Measurements from ENCODE around the gene OPA1.

The OPA1 gene

DNA sequence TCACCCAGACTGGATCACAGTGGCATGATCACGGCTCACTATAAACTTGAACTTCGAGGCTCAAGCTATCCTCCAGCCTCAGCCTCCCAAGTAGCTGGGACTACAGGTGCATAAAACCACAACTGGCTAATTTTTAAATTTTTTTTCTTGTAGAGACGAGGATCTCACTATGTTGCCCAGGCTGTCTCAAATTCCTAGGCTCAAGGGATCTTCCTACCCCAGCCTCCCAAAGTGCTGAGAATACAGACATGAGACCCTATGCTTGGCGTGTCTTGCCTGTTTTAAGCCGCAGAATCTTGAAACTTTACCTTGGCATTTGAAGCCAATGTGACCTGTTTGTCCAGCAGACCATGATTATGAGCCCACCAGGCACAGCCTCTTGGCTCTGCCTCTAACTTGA, 119.9 kb downstream of the OPA1 start:
- DNase-seq = no peak

DNA sequence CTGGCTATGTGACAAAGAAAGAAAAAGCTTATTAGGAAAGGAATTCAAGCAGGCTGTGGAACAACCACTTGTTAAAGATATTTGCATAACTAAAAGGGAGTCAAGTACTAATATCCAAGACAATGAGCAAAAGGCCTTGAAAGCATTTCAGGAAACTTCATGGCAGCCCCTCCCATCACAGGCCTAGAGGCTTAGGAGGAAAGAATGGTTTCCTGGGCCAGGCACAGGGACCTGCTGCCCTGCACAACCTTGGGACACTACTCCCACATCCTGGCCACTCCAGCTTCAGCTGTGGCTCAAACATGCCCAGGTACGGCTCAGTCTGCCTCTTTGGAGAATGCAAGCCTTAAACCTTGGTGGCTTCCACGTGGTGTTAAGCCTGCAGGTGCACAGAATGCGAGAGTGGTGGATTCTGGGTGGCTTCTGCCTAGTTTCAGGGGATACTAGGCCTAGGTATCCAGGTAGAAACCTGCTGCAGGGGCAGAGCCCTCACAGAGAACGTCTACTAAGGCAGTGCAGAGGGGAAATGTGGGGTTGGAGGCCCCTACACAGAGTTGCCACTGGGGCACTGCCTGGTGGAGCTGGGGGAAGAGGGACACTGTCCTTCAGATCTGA, 121.6 kb downstream of the OPA1 start:
- DNase-seq = no peak

DNA sequence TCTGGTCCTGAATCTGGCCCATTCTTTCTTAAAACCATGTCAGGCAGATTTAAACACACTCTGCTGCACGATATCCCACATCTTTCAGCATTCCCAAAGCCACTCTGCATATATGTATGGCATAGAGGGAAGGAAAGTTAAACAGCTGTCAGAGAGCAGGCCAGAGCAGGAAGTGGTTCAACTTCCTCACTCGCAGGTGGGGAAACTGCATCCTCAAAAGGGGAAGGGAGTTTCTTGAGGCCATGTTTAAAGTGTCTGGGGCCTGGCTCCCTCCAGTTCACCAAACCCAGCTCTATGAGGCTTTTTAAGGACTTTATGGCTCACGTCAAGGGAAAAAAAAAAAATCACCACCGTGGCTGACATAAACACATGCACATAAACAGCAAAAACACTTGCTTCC, 123.1 kb downstream of the OPA1 start:
- no peak for DNase-seq

DNA sequence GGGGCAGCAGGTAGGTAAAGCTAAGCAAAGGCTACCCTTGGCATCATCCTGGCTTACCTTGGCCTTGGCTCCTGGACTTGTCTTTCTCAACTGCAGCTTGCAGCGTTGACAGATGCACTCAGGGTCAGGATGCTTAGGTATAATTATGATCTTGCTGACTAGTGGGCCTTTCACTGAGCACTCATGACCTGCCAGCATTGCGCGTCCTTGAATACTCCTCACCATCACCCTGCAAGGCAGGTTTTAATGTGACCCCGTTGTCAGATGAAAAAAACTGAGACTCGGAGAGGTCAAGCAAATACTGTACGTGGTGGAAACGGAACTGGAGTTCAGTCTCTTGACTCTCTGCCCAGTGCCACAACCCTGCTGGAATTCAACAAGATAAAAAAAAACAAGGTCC, 126.7 kb downstream of the OPA1 start:
- no peak for DNase-seq

DNA sequence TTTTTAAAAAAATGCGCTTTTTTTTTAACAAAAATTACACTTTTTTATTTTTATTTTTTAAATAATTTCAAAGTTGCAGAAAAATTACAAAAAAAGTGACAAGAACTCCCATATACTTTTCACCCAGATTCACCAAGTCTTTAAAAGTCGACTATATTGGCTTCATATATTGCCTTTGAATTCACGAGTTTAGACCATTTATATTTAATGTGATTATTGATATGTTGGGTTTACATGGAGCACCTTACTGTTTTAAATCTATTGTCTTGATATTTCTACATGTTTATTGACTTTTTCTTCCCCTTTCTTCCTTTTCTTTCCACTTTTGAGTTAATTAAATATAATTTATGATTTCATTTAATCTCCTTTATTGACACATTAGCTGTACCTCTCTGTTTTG, 127.2 kb downstream of the OPA1 start:
- no peak for DNase-seq

DNA sequence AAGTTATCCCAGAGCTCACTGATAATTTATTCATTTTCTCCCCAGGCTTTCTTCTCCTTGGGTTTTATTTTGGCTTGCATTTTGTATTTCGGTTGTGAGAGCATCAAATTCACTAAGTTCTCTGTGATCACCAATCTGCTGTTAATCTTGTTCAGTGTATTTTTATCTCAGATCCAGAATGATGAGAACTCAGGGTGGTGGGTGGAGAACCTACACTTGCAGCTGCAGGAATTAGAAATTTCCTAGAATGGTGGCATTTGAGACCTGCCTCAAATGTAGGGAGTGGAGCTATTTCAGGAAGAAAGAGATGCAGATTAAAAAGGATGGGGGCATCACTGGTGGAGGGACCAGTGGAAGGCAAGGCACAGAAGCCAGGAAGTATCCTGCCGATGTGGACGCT, 129.6 kb downstream of the OPA1 start:
- DNase-seq = no peak

DNA sequence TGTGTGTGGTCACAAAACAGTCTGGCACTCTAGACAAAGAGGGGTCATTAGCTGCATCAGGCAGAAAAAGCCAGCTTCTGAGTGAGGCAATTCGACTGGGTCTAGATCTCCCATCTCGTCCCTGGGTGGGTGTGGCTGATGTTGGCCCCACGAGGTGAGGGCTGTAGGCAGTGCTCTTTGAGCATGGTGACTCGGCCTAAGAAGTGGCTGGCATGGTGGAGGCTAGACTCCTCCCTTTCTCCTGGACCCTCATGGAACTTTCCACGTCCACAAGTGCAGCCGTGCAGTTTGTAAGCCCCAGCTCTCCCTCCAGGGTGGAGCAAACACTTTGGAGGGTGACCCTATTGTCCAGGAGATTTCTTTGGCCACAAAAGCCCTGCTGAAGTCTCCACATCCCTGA, 134.1 kb downstream of the OPA1 start:
- no peak for DNase-seq

DNA sequence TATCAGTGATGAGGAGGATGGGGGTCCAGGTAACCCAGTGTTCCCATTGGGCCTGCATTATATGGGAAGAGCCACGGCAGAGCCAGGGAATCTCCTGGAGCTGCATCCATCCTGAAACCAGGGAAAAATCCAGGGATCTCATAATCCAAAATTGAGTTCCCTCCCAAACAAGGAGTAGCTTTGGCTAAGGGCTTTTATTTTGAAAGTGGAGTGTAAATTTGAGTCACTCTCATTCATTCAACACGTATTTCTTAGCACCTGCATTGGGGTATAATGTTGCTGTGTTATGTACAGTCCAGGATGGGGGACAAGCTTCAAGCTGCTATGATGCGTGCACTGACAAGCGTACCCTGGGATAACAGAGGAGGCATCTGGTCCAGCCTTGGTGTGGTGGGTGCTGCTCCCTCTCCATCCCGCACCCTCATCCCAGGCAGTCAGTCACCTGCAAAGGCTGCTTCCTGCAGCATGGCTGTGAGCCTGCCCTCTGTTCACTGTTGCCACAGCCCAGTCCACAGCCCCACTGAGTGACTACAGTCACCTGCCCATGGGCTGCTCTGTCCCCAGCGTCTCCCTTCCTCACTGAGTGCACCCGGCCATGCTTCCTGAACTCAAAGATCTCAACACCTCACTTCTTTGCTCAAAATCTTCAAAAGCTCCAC, 135.6 kb downstream of the OPA1 start:
- no peak for DNase-seq

DNA sequence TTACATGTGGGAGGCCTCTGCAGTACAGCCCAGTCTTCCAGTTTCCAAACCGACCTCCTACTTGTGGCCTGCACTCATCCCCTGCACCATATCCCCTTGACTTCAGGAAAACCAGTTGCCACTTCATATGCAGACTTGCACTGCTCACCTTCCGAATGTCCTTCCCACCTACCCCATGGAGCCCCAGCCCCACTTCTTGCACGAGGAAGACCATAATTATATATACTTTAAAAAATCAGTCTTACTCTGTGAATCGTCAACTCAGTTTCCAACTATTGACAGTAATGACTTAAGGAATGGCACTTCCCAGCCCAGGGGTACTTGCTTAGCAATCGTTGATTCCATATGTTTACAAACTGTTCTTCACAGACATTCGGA, 136.1 kb downstream of the OPA1 start:
- DNase-seq = no peak

DNA sequence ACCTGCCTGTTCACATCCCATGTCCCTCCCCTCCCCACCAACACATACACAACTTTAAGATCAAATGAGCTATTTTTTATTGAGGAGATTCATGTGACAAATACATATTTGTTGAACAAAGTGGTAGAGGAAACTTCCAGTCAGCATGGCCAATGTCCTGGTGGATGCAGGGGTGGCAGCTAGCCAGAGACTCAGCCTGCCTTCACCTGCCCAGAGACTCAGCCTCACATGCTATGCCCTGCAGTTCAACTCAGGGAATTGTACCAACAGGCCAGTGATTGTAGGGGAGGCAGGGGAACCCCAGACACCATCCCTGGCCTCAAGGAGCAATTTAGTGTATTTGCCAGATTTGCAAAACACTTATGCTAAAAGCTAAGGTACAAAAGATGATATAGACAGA, 136.6 kb downstream of the OPA1 start:
- DNase-seq = no peak

DNA sequence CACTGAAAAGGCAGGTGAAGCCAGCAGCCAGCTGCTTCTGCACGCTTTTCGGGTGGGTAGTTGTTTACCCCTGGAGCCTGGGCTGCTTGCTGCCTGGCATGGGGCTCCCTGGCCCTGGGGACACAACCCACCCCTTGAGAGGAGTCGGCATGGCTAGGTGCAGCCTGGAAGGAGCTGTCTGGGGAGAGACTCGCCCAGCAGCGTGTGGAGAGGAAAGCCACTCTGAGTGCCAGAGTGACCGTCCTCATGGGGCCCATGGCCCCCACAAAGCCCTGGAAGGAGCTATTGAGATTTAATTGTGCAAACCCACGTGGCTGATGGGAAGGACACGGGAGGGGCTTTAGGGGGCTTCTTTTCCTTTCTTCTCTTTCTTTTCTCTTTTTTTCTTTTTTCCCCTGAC, 137.5 kb downstream of the OPA1 start:
- DNase-seq = no peak

DNA sequence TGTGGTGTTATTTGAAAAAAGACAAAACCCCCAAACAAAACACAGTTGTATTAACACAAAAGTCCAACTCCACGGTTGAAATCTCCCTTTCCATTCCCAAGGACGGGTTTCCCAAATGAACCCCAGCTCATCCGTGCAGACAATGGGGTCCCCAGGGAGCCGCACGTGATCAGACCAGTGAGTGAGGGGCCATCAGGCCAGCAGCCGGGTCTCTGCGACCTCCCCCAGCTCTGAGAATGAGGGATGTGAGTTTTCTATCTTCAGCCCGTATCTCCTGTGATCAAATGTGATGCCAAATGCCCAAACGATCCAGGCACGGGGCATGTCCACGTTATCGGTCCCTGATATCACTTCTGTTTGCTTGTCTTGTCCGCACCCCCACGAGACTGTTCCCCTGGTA, 138.0 kb downstream of the OPA1 start:
- DNase-seq = no peak

DNA sequence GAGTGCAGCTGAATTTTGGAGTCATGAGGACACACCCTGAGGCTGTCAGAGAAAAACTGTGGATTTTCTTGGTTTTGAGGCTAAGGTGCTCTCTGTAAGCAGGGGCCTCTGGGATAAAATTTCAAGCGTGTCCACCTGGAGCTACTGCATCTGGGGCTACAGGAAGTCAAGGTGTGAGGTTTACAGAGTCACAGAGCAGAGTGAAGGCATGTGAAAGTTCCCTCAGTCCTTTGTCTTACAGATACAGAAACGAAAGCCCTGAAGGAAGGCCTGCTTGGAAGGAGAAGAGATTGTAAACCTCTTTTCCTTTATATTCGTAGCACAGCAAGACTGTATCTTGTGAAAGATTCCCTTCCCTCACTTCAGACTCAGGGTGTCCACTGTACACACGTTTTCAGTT, 138.6 kb downstream of the OPA1 start:
- DNase-seq = no peak

DNA sequence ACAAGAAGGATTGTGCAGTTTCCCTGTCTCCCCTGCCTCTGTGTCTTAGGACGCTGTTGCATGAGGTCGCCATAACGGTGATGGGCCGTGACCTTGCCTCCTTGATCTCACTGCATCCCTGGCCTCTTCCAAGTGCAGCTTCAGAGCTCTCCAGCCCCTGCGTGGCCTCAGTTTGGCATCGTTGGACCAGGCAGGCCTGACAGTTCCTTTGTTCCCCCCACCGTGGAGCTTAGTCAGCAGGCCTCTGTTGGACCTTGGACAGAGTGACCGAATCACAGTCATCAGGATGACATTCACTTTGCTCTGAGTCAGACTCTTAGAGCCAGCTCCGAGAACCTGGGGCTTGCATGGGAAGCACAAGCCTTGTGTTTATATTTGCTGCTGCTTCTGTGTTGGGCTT, 139.4 kb downstream of the OPA1 start:
- no peak for DNase-seq

DNA sequence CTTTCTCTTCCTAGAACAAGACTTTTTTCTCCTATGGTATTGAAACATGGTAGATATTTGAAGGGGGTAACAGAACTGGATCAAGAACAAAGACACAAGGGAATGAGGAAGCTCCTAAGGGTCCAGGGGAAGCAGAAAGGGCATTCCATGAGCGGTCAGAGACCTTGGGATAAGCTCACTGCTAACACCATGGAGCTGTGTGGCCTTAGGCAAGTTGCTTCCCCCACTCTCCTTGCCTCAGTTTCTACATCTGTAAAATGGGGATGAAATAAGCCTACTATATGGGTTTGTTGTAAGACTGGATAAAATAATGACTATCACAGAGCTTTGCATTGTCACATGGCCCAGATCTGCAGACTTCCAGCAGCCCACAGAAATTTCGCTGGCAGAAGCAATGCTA, 139.8 kb downstream of the OPA1 start:
- DNase-seq = no peak

DNA sequence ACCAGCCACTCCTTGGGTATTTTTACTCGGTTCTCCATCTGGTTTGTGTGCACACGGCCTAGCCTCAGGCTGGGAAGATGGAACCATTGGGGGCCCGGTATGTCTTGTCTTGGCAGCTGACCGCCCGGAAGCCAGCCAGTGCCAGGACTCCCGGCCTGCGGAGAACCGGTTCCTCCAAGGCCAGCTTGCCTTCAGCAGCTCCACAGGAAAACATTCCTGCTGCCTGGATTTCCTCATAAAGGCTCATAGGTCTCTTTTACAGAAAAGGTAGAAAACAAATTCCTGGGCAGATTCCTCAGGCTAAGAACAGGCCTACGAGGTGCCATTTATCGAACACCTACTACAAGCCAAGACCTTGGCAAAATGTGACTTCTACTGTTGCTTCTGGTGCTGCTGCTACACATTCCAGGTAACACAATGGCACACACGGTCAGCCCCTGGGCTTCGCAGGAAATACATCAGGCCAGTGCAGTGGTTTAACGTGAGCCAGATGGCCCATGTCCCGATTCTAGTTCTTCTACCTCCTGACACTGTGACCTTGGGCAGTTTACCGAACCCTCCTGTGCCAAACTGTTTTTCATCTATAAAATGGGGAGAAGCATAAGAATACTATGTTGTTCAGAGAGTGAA, 141.8 kb downstream of the OPA1 start:
- no peak for DNase-seq

DNA sequence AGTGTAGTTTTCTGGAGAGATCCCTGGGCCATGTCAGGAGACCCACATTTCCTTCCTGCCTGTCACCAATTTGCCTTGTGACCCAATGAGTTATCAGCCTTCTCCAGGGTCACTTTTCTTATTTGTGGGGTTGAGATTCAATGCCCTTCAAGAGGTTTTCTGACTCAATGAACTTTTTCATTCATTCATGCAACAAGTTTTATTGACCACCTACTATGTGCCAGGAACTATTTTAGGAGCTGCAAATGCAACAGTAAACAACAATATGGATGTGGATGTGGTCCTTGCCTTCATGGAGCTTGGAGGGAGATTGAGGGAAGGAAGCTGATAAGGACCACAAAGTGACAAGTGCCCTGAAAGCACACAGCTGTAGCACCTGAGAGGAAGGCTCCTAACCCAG, 142.8 kb downstream of the OPA1 start:
- DNase-seq = no peak

DNA sequence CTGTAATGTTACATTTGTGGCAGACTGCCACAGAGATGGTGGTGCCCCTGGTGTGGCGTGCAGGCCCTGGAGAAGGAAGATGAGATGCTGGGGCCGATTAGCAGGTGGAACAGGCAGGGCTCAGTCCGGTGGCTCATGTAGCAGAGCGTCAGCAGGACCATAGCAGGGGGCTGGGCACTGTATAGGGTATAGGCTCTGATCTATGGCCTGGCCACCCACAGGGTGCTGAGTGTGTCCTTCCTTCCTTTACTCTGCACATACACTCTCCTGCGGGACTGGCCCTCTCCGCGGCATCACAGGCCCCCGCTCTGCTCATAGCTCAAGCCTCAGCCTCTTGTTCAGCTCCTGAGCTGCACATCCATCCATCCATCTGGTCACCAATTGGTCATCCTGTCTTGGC, 143.6 kb downstream of the OPA1 start:
- DNase-seq = no peak

DNA sequence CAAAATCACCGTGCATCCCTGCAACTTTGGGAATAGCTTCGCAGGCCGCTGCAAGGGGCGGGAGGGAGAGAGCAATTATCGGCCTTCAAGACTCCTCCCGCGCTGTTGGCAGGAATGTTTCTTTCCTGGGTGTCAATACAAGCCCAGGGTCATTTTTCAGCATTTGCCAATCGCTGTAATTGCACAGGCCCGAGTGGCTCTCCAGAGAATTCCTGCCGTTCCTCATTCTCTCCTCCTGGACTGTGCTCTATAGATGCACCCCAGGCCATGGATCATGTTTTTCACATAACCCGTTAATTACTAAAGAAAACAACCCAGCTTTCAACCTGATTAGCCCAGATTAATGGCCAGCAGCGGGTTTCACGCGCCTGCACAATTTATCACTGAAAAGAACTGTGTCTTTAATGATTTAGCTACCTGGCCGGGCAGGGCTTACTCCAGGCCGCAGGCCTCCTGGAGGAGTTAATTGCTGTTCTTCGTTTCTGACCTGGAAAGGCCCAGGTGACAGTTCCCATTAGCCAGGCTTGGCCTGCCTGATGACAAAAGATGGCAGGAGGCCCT, 144.3 kb downstream of the OPA1 start:
- no peak for DNase-seq

DNA sequence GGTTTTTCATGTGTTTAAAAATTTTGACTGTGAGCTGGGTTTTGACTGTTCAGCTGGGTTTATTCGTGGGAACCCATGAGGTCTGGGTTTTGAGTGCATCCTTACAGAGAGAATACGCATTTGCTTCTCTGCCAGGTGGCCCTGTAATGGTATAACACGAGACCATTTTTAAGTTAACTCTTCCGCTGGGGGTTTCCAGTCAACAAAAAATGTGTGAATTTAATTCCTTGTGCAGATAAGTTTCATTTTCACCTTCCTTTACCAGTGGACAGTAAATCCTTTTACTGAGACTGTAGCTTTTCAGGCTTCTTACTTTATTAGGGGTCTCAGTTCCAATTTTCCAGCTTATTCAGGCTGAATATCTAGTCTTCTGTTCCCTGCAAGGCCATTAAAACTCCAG, 149.6 kb downstream of the OPA1 start:
- DNase-seq = no peak

DNA sequence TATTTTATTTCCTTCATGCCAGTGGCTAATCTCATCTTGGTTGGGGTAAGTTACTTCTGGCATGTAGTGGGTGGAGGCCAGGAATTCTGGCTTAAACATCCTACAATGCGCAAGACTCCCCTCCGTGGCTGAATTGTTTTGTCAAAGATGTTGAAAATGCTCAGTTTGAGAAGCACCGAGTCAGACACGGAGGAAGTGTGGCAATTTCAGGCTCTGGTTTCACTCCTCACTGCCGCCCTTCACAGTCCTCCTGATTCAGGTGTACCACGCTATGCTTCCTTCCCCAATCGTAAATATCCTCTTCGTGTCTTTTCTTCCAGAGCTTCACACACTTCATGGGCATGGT, 150.7 kb downstream of the OPA1 start:
- DNase-seq = no peak

DNA sequence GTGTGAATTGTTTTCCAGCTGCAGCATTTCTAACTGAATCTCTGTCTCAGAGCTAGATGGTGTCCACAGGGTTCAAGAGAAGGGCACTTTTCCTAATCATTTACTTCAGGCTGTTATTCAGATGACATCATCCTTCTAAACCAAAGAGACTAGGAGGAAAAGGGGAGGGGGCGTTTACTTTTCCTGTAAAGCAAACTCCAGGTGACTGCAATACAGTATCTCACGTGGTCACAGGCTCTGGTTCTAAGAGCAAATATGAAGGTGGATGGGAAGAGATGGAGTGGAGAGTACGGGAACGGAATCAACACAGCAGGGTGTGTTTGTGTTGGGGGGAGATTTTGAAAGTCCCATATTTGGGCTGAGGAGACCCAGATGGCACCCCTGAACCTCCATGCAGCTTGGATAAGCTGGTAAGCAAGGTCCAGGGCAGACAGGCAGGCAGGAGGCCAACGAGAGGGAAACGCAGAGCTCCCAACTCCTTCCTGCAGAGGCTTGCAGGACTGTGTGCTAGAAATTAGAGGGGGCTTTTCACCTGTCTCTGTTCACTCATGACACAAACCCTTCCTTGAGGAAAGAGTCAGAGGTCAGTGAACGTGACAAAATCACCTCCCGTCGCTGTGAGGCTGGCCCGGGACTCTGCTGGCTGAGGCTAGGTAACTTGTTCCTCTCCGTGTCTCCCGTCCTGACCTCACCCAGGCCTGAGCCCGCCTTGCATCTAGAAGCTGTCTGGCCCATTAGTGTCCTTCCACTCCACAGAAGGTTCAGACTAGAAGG, 151.2 kb downstream of the OPA1 start:
- no peak for DNase-seq

DNA sequence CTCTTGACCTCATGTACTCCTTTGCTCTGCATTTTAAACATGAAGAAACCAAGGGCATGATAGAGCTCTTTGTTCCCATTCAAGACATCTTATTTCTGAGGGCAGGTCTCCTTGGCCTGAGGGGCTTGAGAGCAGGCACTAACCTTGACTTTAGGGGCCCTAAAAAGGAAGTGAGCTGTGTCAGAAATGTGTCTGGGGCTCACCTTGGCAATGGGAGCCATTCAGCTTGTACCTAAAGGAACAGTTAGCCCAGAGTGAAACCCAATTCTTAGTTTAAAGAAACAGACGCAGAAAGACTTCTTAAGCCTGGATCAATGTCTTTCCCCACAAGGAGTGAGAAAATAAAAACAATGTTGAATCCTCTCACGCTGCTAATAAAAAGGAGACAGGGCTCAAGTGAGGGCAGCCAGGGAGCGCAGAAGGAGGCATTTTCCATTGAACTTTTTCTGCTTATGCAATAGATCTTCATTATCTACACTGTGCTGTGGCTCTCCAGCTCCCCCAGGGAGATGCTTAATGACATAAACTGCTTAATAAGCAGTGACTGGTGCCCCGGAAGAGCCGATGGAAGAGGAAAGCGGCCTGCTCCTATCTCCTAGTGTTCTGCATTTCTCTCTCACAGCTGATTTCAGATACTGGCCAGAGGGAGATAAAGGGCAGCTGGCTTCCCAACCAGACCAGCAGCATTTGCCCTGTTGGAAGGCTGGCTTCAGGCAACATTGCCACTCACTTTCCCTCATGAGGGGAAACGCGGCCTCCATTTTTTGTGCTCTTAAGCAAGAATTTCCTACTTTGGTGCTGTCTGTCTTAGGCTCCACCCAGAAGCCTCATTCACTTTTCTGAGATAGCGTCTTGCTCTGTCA, 152.0 kb downstream of the OPA1 start:
- DNase-seq = no peak

Data from cortex of kidney (tissue), 1 donor.